Measurements from ENCODE around the gene LIM2.

DNA sequence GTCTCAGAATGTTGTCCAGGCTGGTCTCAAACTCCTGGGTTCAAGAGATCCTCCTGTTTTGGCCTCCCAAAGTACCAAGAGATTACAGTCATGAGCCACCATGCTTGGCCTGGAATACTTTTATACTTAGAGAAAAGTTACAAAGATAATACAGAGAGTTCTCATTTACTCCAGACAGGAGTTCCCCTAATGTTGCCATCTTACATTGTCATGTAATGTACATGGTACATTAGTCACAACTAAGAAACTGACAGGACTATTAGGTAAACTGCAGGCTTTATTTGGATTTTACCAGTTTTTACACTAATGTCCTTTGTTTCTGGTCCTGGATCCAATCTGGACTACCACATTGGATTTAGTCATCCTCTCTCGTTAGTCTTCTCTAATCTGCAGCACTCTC is 4.9 kb upstream of the LIM2 start:
- TF ChIP-seq EZH2 (optimal IDR thresholded peaks at IDR 0.05; ENCODE audit: low read depth, low read length), result no peak
- TF ChIP-seq CTCF (IDR thresholded peaks at IDR 0.05; ENCODE audit: low read length), result no peak
- no peak for TF ChIP-seq EZH2phosphoT487 (IDR thresholded peaks at IDR 0.05; ENCODE audit: low read length)

Measured in MM.1S (cell line).